Ovary (tissue), 9 donors: Measurements from ENCODE around the gene AKAP8L. TPM values are rescaled to one million over a fixed set of nuclear protein-coding genes. Genes with fewer than 3 reads are reported as not detected.

ENCODE experiments used
- DNase-seq, 5 donors: peaks; one replicate each; pipeline ENCODE4 v3.0.0-alpha.2; 2019 to 2020
- H3K27ac ChIP-seq, 2 donors: fragments of 200-600 bp; one replicate each; pipeline versions ENCODE4 v1.5.1 to v1.8.0; 2019 to 2022
- H3K27me3 ChIP-seq: fragments of 200-600 bp; one replicate; pipeline ENCODE4 v1.8.0; 2022
- H3K36me3 ChIP-seq: fragments of 200-600 bp; sonication (generic); one replicate; pipeline ENCODE4 v1.5.1; 2019
- H3K4me1 ChIP-seq: one replicate; pipeline ENCODE4 v1.8.1; 2013; ENCODE audit warnings: mild to moderate bottlenecking, moderate library complexity; ENCODE audit not compliant: insufficient read depth
- H3K4me3 ChIP-seq: fragments of 200-600 bp; sonication (generic); one replicate; pipeline ENCODE4 v1.5.1; 2017
- H3K9me3 ChIP-seq, 2 donors: fragments of 200-600 bp in 1 of 2; sonication (generic) in 1 of 2; one replicate each; pipeline versions ENCODE4 v1.5.1 to v1.8.1; 2013 to 2019; ENCODE audit warnings: mild to moderate bottlenecking in 1 of 2, moderate library complexity in 1 of 2
- EP300 ChIP-seq: sonication (generic); formaldehyde crosslinking; IDR thresholded peaks from one replicate; pipeline ENCODE4 v1.6.1; 2017; ENCODE audit warnings: antibody characterized with exemption
- POLR2A ChIP-seq: fragments of 450-650 bp; IDR thresholded peaks from one replicate; pipeline ENCODE4 v1.6.1; 2017; ENCODE audit warnings: antibody characterized with exemption, mild to moderate bottlenecking, moderate library complexity
- WGBS, 3 donors: extraction: QIAGEN DNeasy Blood & Tissue Kit in 1 of 3; methylation state at CpG; one replicate each; pipeline versions ENCODE4 v1.1.5 to v1.1.7; 2013 to 2017; 5-methylcytosine and 5-hydroxymethylcytosine counted together
- intact Hi-C, 4 donors: fragments of 100-400 bp; cut with DNase I; formaldehyde crosslinking; loops; one replicate each; pipeline versions ENCODE4 v1.11.0 to v1.15.1; 2022 to 2023
- polyA plus RNA-seq, 2 donors: library from polyadenylated mRNA; stranded (reverse); fragments of 200-250 nt in 1 of 2; fragments of 350-450 nt in 1 of 2; fragmentation: Illumina TruSeq in 1 of 2; extraction: RNeasy Lipid Tissue Mini Kit (QIAGEN cat#74804) in 1 of 2; gene quantifications; one replicate each; pipeline ENCODE4 v1.2.3, GENCODE V29; 2013 to 2014
- total RNA-seq, 7 donors: library from RNA; depleted of rRNA in 2 of 7; stranded (reverse); fragments of >200 nt in 2 of 7; fragmentation: NEBNext Ultra II Directional in 3 of 7; extraction: Animal tissue kit (Norgen Biotek cat#: 25700) in 3 of 7; gene quantifications; one replicate each; pipeline versions ENCODE4 v1.1.0 to v1.2.4, GENCODE V29; 2016 to 2023
- TF ChIP-seq, protein P1 (sequence below), 3 donors: fragments of 450-650 bp in 2 of 3; fragments of 200-600 bp in 1 of 3; IDR thresholded peaks; one replicate each; pipeline versions ENCODE4 v1.5.1 to v1.8.0; 2016 to 2022; ENCODE audit warnings: antibody characterized with exemption in 3 of 3, mild to moderate bottlenecking in 1 of 3
- donor health status: DM: no; HTN: no; CAD: no; lungs with moderate emphysema.
- donor health status: DM: no; HTN: no; CAD: no.
- donor health status: Bipolar disorder and iron deficiency.
- donor health status: DM: yes; HTN: yes; CAD: no.
- donor health status: DM: no; HTN: no; CAD: no.
- donor health status: DM: yes; HTN: yes; CAD: no.

AKAP8L gene
- total and polyA plus RNA-seq, 9 donors, result 70.3 to 121 (median 93.0) TPM

DNA sequence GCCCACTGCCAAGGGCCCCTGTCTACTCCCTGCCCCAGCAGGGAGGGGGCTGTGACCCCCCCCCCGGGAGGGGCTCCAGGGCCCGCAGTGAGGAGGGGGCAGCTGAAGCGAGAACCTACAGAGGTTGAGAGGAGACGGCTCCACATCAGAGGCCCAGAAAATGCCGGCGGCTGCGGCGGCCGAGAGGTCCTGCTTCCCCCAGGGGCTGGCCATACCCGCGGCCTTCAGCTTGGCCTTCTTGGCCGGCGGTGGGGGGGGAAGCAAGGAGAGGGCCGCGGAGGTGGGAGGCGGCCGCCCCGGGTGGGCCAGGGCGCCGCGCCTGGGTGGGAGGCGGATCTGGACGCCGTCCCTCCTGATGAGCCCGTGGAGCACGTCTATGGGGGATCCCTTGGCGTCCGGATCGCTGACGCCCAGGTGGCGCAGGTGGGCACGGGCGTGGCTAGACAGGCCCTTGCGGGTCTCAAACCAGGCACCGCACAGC, 9.2 kb upstream of the AKAP8L start:
- no peaks in the 10 kb centered on the region for H3K36me3 ChIP-seq
- H3K9me3 ChIP-seq, result no peaks in the 10 kb centered on the region
- 74 to 87% (median 81%) methylated on average over 27 to 35 of the region's 35 CpGs for WGBS, 3 donors
- TF ChIP-seq EP300 (no peak), POLR2A (no peak)
- TF ChIP-seq, protein P1, sequence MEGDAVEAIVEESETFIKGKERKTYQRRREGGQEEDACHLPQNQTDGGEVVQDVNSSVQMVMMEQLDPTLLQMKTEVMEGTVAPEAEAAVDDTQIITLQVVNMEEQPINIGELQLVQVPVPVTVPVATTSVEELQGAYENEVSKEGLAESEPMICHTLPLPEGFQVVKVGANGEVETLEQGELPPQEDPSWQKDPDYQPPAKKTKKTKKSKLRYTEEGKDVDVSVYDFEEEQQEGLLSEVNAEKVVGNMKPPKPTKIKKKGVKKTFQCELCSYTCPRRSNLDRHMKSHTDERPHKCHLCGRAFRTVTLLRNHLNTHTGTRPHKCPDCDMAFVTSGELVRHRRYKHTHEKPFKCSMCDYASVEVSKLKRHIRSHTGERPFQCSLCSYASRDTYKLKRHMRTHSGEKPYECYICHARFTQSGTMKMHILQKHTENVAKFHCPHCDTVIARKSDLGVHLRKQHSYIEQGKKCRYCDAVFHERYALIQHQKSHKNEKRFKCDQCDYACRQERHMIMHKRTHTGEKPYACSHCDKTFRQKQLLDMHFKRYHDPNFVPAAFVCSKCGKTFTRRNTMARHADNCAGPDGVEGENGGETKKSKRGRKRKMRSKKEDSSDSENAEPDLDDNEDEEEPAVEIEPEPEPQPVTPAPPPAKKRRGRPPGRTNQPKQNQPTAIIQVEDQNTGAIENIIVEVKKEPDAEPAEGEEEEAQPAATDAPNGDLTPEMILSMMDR (IDR thresholded peaks at IDR 0.05), result no peak
- H3K27me3 ChIP-seq, result no peaks in the 10 kb centered on the region
- intact Hi-C loops, result loop anchor here in 1 of 4 donors (10.0 kb wide), 1 partner anchor 173 kb away; no protein-coding TSS in a partner anchor
- H3K27ac ChIP-seq, result no peak overlapping the region
- peaks cover 12% of the 10 kb centered on the region for H3K4me1 ChIP-seq
- DNase-seq, result no peak
- no peak overlapping the region for H3K4me3 ChIP-seq

DNA sequence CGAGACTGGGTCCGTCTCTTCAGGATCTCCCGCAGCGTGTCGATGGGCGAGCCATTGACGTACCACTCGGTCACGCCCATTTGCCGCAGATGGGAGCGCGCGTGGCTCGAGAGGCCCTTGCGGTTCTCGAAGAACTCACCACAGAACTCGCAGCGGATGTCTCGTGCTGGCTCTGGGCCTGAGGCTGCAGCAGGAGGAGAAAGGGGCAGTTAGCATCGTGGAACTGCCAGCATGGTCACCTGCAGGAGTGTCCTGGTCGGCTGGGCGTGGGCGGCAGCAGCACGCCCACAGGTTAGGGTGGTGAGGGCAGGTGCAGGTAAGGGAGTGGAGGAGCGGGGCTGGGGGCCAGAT, 8.5 kb upstream of the AKAP8L start:
- no peak overlapping the region for H3K27ac ChIP-seq
- intact Hi-C loops, result loop anchor here in 1 of 4 donors (10.0 kb wide), 1 partner anchor 173 kb away; no protein-coding TSS in a partner anchor
- H3K4me1 ChIP-seq, result peaks cover 16% of the 10 kb centered on the region
- no peaks in the 10 kb centered on the region for H3K27me3 ChIP-seq
- no peak for DNase-seq
- no peak overlapping the region for H3K4me3 ChIP-seq
- H3K36me3 ChIP-seq, result no peaks in the 10 kb centered on the region
- 96 to 99% (median 96%) methylated on average over 25 of the region's 25 CpGs for WGBS, 3 donors
- no peaks in the 10 kb centered on the region for H3K9me3 ChIP-seq
- TF ChIP-seq, protein P1 (IDR thresholded peaks at IDR 0.05), result no peak
- TF ChIP-seq EP300 (no peak), POLR2A (no peak)

DNA sequence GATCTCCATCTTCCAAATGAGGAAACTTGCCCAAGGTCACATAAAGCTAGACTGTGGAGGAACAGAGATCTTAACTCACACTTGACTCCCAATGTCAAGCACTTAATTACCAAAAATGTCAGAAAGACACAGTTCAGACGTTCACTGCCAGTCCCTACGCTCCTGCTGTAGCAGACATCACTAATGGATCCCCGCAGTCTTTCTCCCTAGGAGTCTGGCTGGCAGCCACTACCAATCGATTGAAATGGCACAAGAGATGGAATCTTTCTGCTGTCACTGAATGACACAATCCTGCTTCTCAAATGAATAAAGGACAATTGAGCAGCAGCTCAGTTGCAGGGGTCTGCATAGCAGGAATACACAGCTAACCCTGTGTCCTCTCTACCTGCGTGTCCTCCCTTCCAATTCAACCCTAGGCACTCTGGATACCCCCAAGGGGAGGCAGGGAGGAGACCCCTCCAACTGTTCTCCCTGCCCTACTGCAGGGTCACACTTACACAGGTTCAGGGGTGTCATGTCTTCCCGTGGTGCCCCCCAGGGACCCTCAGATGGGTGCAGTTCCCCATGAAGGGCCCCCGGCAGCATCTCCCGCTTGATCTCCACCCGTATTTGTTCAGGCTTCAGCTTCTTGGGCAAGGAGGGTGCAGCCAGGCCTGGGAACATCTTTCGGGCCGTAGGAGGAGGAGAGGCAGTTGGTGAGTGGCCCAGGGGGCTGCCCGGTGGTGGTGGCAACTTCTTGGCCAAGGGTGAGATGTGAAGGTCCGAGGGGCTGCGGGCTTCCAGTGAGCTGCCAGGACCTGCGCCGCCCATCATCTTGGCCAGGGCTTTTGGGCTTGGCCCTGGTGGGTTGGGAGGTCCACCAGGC, 7.9 kb upstream of the AKAP8L start:
- no peaks in the 10 kb centered on the region for H3K36me3 ChIP-seq
- TF ChIP-seq, protein P1 (IDR thresholded peaks at IDR 0.05), result no peak
- TF ChIP-seq EP300 (no peak), POLR2A (no peak)
- 88 to 92% (median 90%) methylated on average over 16 of the region's 16 CpGs for WGBS, 3 donors
- H3K27ac ChIP-seq, result no peak overlapping the region
- intact Hi-C loops, result loop anchor here in 1 of 4 donors (10.0 kb wide), 1 partner anchor 172 kb away; no protein-coding TSS in a partner anchor
- H3K9me3 ChIP-seq, result no peaks in the 10 kb centered on the region
- peaks cover 17% of the 10 kb centered on the region for H3K4me1 ChIP-seq
- no peaks in the 10 kb centered on the region for H3K27me3 ChIP-seq
- no peak overlapping the region for H3K4me3 ChIP-seq
- no peak for DNase-seq

DNA sequence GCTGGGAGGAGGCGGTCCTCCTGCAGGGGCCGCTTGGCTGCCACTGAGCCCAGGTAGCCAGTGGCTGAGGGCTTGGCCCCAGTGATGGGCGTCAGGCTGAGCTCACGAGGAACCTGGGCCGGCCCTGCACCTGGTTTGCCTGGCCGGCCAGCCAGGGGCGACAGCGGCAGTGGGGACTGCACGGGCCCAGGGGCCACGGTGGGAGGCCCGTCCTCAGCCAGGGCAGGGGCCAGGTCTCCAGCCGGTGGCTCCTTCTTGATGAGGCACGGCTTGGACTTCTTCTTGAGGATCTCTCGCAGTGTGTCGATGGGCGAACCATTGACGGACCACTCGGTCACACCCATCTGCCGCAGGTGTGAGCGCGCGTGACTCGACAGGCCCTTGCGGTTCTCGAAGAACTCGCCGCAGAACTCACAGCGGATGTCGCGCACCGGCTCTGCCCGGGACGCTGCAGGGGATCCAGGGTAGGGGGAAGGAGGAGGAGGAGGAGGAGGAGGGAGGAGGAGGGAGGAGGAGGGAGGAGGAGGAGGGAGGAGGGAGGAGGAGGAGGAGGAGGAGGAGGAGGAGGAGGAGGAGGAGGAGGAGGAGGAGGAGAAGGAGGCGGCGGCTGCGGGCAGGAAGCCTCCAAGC, 6.6 kb upstream of the AKAP8L start:
- TF ChIP-seq, protein P1 (IDR thresholded peaks at IDR 0.05), result no peak
- TF ChIP-seq EP300 (no peak), POLR2A (no peak)
- Histone ChIP-seq H3K36me3 (no peaks in the 10 kb centered on the region), H3K27ac (no peak overlapping the region), H3K27me3 (no peaks in the 10 kb centered on the region), H3K4me3 (no peak overlapping the region), H3K4me1 (peaks cover 14% of the 10 kb centered on the region), H3K9me3 (no peaks in the 10 kb centered on the region)
- no peak for DNase-seq
- intact Hi-C loops, result loop anchor here in 1 of 4 donors (10.0 kb wide), 1 partner anchor 171 kb away; no protein-coding TSS in a partner anchor
- 90 to 92% (median 91%) methylated on average over 35 to 36 of the region's 36 CpGs for WGBS, 3 donors
